Measurements from ENCODE around the gene LAMP2.

- no peak for TF ChIP-seq CTCF (IDR thresholded peaks at IDR 0.05)
- TF ChIP-seq POLR2A (IDR thresholded peaks at IDR 0.05): no peak
These were observed 12.1 kb downstream of the LAMP2 start for GRCh38 chrX:120456973-120457372.

All from body of pancreas (tissue), 4 donors.